Mesendoderm (in vitro differentiated cells): ENCODE results near the gene ANXA11.

Experiments
- DNase-seq: peaks from one replicate; pipeline ENCODE4 v3.0.0; 2013
- H2AK5ac ChIP-seq: 2 replicates; pipeline ENCODE4 v1.6.1; 2013; ENCODE audit warnings: low read length, inconsistent platforms
- H2BK120ac ChIP-seq: 2 replicates; pipeline ENCODE4 v1.6.1; 2013; ENCODE audit warnings: low read depth, mild to moderate bottlenecking, low read length, moderate library complexity, mixed read lengths
- H2BK15ac ChIP-seq: replicated peaks from 2 replicates; pipeline ENCODE4 v1.6.1; 2013; ENCODE audit warnings: low read depth, mild to moderate bottlenecking, moderate library complexity
- H2BK5ac ChIP-seq: 2 replicates; pipeline ENCODE4 v1.6.1; 2013; ENCODE audit warnings: low read length, inconsistent platforms
- H3K18ac ChIP-seq: 2 replicates; pipeline ENCODE4 v1.6.1; 2013; ENCODE audit warnings: mild to moderate bottlenecking, low read length, mixed read lengths
- H3K23ac ChIP-seq: one replicate; pipeline ENCODE4 v1.6.1; 2013; ENCODE audit warnings: low read length
- H3K27ac ChIP-seq: 2 replicates; pipeline ENCODE4 v1.5.1; 2013; ENCODE audit warnings: low read depth, mild to moderate bottlenecking, inconsistent platforms, low read length, moderate library complexity
- H3K27me3 ChIP-seq: 2 replicates; pipeline ENCODE4 v1.6.1; 2013; ENCODE audit warnings: low read length, control low read depth, mild to moderate bottlenecking, inconsistent platforms; ENCODE audit not compliant: insufficient read depth, poor library complexity
- H3K36me3 ChIP-seq: 2 replicates; pipeline ENCODE4 v1.6.1; 2013; ENCODE audit warnings: low read length, inconsistent platforms; ENCODE audit not compliant: control insufficient read depth, insufficient read depth
- H3K4ac ChIP-seq: one replicate; pipeline ENCODE4 v1.6.1; 2013; ENCODE audit warnings: low read depth, mild to moderate bottlenecking, low read length, moderate library complexity
- H3K4me1 ChIP-seq: 2 replicates; pipeline ENCODE4 v1.6.1; 2013; ENCODE audit warnings: low read depth, low read length, inconsistent platforms; ENCODE audit not compliant: control insufficient read depth
- H3K4me2 ChIP-seq: 2 replicates; pipeline ENCODE4 v1.6.1; 2013; ENCODE audit warnings: low read length
- H3K4me3 ChIP-seq: 2 replicates; pipeline ENCODE4 v1.5.1; 2013; ENCODE audit warnings: mild to moderate bottlenecking, low read length
- H3K56ac ChIP-seq: one replicate; pipeline ENCODE4 v1.6.1; 2013; ENCODE audit warnings: low read length
- H3K79me1 ChIP-seq: 2 replicates; pipeline ENCODE4 v1.6.1; 2013; ENCODE audit warnings: low read length, inconsistent platforms
- H3K79me2 ChIP-seq: 2 replicates; pipeline ENCODE4 v1.6.1; 2013; ENCODE audit warnings: mild to moderate bottlenecking, low read length; ENCODE audit not compliant: control insufficient read depth, insufficient read depth
- H3K9ac ChIP-seq: 2 replicates; pipeline ENCODE4 v1.6.1; 2013; ENCODE audit warnings: low read length, inconsistent platforms
- H4K5ac ChIP-seq: one replicate; pipeline ENCODE4 v1.6.1; 2013; ENCODE audit warnings: low read length
- H4K8ac ChIP-seq: one replicate; pipeline ENCODE4 v1.6.1; 2013; ENCODE audit warnings: low read depth, mild to moderate bottlenecking, control low read depth, low read length, moderate library complexity
- WGBS: extraction: QIAGEN DNeasy Blood & Tissue Kit; methylation state at CpG from one replicate; pipeline ENCODE4 v1.1.7; 2013; ENCODE audit warnings: low lambda C conversion rate, missing lambda C conversion rate; ENCODE audit not compliant: insufficient coverage; ENCODE audit errors: extremely low coverage; 5-methylcytosine and 5-hydroxymethylcytosine counted together

The ANXA11 gene

DNA sequence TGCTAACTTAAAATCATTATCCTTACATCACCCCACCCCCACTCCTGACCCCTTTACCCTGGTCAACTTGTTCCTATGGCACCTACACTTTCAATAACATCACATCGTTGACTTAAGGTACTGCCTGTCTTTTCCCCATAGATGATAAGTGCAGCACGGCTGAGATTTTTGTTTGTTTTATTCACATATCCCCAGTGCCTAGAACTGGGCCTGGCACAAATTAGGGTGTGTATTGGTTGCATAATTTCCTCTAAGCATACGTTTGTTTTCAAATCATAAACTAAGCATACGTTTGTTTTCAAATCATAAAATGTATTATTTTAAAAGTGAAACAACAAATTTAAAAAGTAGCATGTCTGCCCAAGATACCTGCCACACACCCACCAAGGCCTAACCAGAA lies 35.3 kb downstream of the ANXA11 start:
- Histone ChIP-seq H2BK15ac (no peak overlapping the region), H3K4ac (no peak overlapping the region), H3K9ac (no peak overlapping the region), H3K27me3 (no peaks in the 10 kb centered on the region), H3K18ac (no peak overlapping the region), H4K5ac (no peak overlapping the region), H2AK5ac (no peak overlapping the region), H3K79me1 (peaks cover 3% of the 10 kb centered on the region), H3K56ac (no peak overlapping the region), H3K4me1 (peaks cover 5% of the 10 kb centered on the region), H3K36me3 (no peaks in the 10 kb centered on the region), H2BK120ac (no peak overlapping the region), H3K23ac (no peak overlapping the region), H3K27ac (no peak overlapping the region), H4K8ac (no peak overlapping the region), H3K4me2 (no peak overlapping the region), H3K4me3 (no peak overlapping the region), H3K79me2 (no peaks in the 10 kb centered on the region), H2BK5ac (no peak overlapping the region)
- DNase-seq: no peak
- WGBS: no CpG with 5 or more reads among the region's 4 CpGs

DNA sequence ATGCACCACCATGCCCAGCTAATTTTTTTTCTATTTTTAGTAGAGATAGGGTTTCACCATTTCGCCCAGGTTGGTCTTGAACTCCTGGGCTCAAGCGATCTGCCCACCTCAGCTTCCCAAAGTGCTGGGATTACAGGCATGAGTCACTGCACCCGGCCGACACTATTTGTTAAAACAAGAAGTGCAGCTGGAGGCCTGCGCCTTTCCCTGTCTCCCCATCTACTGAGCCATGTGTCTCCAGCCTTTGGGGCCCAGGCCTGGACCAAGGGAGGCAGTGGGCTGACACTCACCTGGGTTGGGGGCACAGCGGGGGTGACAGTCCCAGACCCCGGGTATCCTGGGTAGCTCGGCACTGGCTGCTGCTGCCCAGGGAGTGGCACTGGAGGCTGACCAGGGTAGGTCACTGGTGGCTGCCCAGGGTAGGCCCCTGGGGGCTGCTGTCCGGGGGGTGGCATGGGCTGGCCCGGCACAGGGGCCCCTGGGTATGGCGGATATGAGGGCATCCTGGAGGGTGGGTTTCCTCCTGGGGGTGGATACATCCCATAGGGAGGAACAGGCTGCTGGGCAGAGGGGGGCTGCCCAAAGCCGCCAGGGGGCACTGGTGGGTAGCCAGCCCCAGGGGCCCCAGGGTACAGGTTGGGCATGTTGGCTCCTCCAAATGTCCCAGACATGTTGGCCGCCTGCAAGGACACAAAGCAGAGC lies 36.5 kb downstream of the ANXA11 start:
- H2BK5ac ChIP-seq: no peak overlapping the region
- H3K9ac ChIP-seq: no peak overlapping the region
- H3K4me3 ChIP-seq: no peak overlapping the region
- no peak overlapping the region for H4K8ac ChIP-seq
- no peak overlapping the region for H3K27ac ChIP-seq
- H3K56ac ChIP-seq: no peak overlapping the region
- H3K18ac ChIP-seq: no peak overlapping the region
- no peaks in the 10 kb centered on the region for H3K79me2 ChIP-seq
- no peak overlapping the region for H3K23ac ChIP-seq
- no peak overlapping the region for H2BK15ac ChIP-seq
- H2AK5ac ChIP-seq: no peak overlapping the region
- H2BK120ac ChIP-seq: no peak overlapping the region
- no CpG with 5 or more reads among the region's 13 CpGs for WGBS
- H3K4ac ChIP-seq: no peak overlapping the region
- H3K4me2 ChIP-seq: no peak overlapping the region
- H3K4me1 ChIP-seq: peaks cover 5% of the 10 kb centered on the region
- no peaks in the 10 kb centered on the region for H3K36me3 ChIP-seq
- H3K79me1 ChIP-seq: peaks cover 3% of the 10 kb centered on the region
- DNase-seq: peak; percentile 46
- no peaks in the 10 kb centered on the region for H3K27me3 ChIP-seq
- no peak overlapping the region for H4K5ac ChIP-seq

DNA sequence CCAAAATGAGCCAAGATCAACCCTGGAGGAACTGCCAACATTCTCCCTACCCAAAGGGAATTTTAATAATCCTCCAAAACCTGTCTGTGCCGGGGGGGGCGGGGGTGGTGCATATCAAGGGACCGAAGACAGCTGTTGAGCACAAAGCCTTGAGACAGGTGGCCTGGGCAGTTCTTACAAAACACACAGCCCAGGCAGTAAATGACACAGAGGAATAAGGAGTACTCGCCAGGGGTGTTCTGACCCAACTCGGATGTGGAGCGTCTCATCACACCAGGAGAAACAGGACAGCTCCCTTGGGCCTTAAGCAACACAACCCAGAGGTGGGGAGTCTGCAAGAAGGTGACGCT lies 37.2 kb downstream of the ANXA11 start:
- Histone ChIP-seq H4K8ac (no peak overlapping the region), H3K27me3 (no peaks in the 10 kb centered on the region), H3K4me3 (no peak overlapping the region), H2AK5ac (no peak overlapping the region), H2BK5ac (no peak overlapping the region), H3K79me2 (no peaks in the 10 kb centered on the region), H3K4me2 (no peak overlapping the region), H3K18ac (no peak overlapping the region), H4K5ac (no peak overlapping the region), H3K79me1 (peaks cover 3% of the 10 kb centered on the region), H3K4ac (no peak overlapping the region), H2BK120ac (no peak overlapping the region), H3K9ac (no peak overlapping the region), H3K27ac (no peak overlapping the region), H3K56ac (no peak overlapping the region), H3K4me1 (peaks cover 5% of the 10 kb centered on the region), H2BK15ac (no peak overlapping the region), H3K36me3 (no peaks in the 10 kb centered on the region), H3K23ac (no peak overlapping the region)
- WGBS: no CpG with 5 or more reads among the region's 7 CpGs
- DNase-seq: no peak

- Histone ChIP-seq H3K9ac (no peak overlapping the region), H3K27me3 (no peaks in the 10 kb centered on the region), H3K4me3 (no peak overlapping the region), H3K4me1 (peaks cover 5% of the 10 kb centered on the region), H3K56ac (no peak overlapping the region), H3K79me2 (no peaks in the 10 kb centered on the region), H4K5ac (no peak overlapping the region), H3K4me2 (no peak overlapping the region), H2BK5ac (no peak overlapping the region), H3K36me3 (no peaks in the 10 kb centered on the region), H2BK120ac (no peak overlapping the region), H3K18ac (no peak overlapping the region), H2AK5ac (no peak overlapping the region), H3K27ac (no peak overlapping the region), H3K4ac (no peak overlapping the region), H2BK15ac (no peak overlapping the region), H3K79me1 (peaks cover 3% of the 10 kb centered on the region), H3K23ac (no peak overlapping the region), H4K8ac (no peak overlapping the region)
- WGBS: no CpG with 5 or more reads among the region's 8 CpGs
- DNase-seq: no peak
Observed at GRCh38 chr10:80167471-80168161, 37.7 kb downstream of the ANXA11 start.

GRCh38 chr10:80166581-80167470 lies 38.5 kb downstream of the ANXA11 start:
- Histone ChIP-seq H2BK120ac (no peak overlapping the region), H4K5ac (no peak overlapping the region), H3K56ac (no peak overlapping the region), H3K27me3 (no peaks in the 10 kb centered on the region), H3K9ac (no peak overlapping the region), H3K4ac (no peak overlapping the region), H3K27ac (no peak overlapping the region), H3K4me1 (peaks cover 5% of the 10 kb centered on the region), H3K23ac (no peak overlapping the region), H3K4me2 (no peak overlapping the region), H4K8ac (no peak overlapping the region), H3K79me2 (no peaks in the 10 kb centered on the region), H2BK15ac (no peak overlapping the region), H2BK5ac (no peak overlapping the region), H3K4me3 (no peak overlapping the region), H3K18ac (no peak overlapping the region), H3K79me1 (peaks cover 3% of the 10 kb centered on the region), H2AK5ac (no peak overlapping the region), H3K36me3 (no peaks in the 10 kb centered on the region)
- DNase-seq: no peak
- no CpG with 5 or more reads among the region's 28 CpGs for WGBS
